Endothelial cell (in vitro differentiated cells): ENCODE data around the gene WNT3A. TPM values are rescaled to one million over a fixed set of nuclear protein-coding genes. Genes with fewer than 3 reads are reported as not detected.

Source experiments
- DNase-seq: peaks from one replicate; pipeline ENCODE4 v3.0.0; 2021; ENCODE audit warnings: low spot score
- H3K27ac Mint-ChIP-seq: one replicate; pipeline ENCODE4 v1.8.0; 2021; ENCODE audit warnings: mixed read lengths, inconsistent platforms; ENCODE audit not compliant: unreplicated experiment
- H3K27me3 Mint-ChIP-seq: one replicate; pipeline ENCODE4 v1.8.0; 2021; ENCODE audit warnings: mild to moderate bottlenecking, moderate library complexity, mixed read lengths, inconsistent platforms; ENCODE audit not compliant: unreplicated experiment
- H3K36me3 Mint-ChIP-seq: one replicate; pipeline ENCODE4 v1.8.0; 2021; ENCODE audit warnings: mild to moderate bottlenecking, low read depth, mixed read lengths, inconsistent platforms; ENCODE audit not compliant: unreplicated experiment
- H3K4me1 Mint-ChIP-seq: one replicate; pipeline ENCODE4 v1.8.0; 2021; ENCODE audit warnings: mild to moderate bottlenecking, mixed read lengths, inconsistent platforms; ENCODE audit not compliant: unreplicated experiment
- H3K4me3 Mint-ChIP-seq: one replicate; pipeline ENCODE4 v1.8.0; 2021; ENCODE audit warnings: mild to moderate bottlenecking, mixed read lengths, inconsistent platforms; ENCODE audit not compliant: unreplicated experiment
- H3K9me3 Mint-ChIP-seq: one replicate; pipeline ENCODE4 v1.8.0; 2021; ENCODE audit warnings: mixed read lengths, inconsistent platforms; ENCODE audit not compliant: unreplicated experiment
- CTCF ChIP-seq: fragments of 200-600 bp; sonication (generic); IDR thresholded peaks from one replicate; pipeline ENCODE4 v1.5.0; 2021; ENCODE audit warnings: antibody characterized with exemption; ENCODE audit not compliant: unreplicated experiment
- total RNA-seq: library from RNA; stranded (reverse); fragmentation: NEBNext Ultra II Directional; extraction: Animal tissue kit (Norgen Biotek cat#: 25700); gene quantifications from one replicate; pipeline ENCODE4 v1.2.1, GENCODE V29; 2021; ENCODE audit not compliant: unreplicated experiment

Gene WNT3A
- total RNA-seq, 1 donor from 2014 or later, result not detected

DNA sequence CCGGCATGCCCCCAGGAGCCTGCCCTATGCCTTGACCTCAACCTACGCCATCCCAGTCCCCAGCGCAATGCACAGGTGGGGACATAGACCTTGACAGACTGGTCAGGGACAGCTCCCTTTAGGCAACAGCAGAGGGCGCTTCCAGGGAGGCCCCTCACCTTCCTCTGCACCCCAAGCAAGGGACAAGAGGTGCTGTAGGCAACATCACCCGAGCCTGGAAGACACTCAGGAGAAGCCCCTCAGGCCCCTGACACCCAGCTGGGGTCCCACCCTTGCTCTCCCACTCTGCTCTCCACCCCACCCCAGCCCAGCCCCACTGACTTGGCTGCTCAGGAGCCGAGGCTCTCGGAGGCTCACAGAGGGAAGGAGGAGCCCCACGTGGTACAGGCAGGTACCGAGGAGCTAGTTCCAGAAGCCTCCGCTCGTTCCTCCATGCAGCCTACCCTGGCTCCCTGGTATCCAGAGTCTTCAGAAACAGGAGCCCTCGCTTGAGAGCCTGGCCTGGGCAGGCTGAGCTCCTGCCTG, 2.4 kb upstream of the WNT3A start:
- Mint-ChIP-seq H3K4me3 (no peak overlapping the region), H3K27ac (no peak overlapping the region), H3K9me3 (no peaks in the 10 kb centered on the region), H3K27me3 (peaks cover 26% of the 10 kb centered on the region), H3K36me3 (no peaks in the 10 kb centered on the region), H3K4me1 (no peaks in the 10 kb centered on the region)
- DNase-seq, result no peak
- peak; percentile 28 for TF ChIP-seq CTCF

DNA sequence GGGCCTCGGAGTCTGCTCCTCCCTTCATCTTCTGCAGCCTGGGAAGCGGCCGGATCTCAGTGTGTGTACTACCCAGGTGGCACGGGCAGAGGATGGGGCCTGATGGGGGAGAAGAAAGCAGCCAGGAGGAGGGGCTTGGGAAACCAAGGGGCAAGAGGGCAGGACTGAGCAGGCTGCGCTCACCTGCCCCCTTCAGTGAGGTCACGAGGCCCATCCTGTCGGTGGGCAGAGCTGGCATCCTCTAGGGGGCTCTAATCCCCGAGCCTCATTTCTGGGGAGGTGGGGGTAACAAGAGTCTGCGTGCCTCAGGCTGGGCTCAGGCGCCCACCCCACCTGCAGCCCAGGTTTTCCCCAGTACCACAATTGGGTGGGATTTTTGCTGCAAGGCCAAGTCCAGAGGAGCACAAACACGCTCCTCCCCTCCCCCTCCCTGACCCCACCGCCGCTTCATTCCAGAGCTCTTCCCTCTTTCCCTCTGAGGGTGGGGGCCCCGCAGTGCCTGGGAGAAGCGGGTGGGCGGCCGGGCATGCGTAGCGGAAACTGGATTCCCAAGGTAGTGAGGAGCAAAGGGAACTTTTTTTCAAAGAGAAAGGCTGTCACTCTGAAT, 1.8 kb upstream of the WNT3A start:
- Mint-ChIP-seq H3K4me1 (no peaks in the 10 kb centered on the region), H3K27me3 (peaks cover 26% of the 10 kb centered on the region), H3K4me3 (no peak overlapping the region), H3K27ac (no peak overlapping the region), H3K9me3 (no peaks in the 10 kb centered on the region), H3K36me3 (no peaks in the 10 kb centered on the region)
- TF ChIP-seq CTCF, result no peak
- DNase-seq, result no peak

DNA sequence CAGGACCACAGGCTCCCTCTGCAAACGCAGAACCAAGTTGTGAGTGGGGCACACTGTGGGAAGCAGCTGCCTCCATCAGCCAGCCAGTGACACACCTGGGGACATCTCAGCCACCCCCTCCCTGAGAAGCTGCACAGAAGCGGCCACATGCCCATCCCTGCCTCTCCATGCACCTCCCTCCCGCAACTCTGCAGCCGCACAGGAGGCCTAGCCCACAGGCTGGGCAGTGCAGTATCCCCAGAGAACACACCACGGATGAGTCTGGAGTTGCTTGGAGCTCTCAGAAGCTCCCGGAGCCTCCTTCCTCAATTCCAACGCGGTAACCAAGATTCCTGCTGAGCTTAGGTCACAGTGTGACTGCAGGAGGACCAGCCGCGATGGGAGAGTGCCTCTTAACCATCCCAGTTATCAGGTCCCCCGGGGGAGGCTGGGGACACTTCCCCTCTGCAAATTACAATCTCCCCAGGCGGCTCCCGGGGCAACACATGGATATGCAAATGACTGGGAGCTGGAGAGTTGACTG, 1.2 kb upstream of the WNT3A start:
- Mint-ChIP-seq H3K27me3 (peaks cover 29% of the 10 kb centered on the region), H3K36me3 (no peaks in the 10 kb centered on the region), H3K4me3 (no peak overlapping the region), H3K27ac (no peak overlapping the region), H3K9me3 (no peaks in the 10 kb centered on the region), H3K4me1 (no peaks in the 10 kb centered on the region)
- TF ChIP-seq CTCF, result no peak
- no peak for DNase-seq

GRCh38 chr1:228006034-228006785, 588 bp upstream of the WNT3A start:
- no peak for DNase-seq
- no peaks in the 10 kb centered on the region for H3K4me1 Mint-ChIP-seq
- H3K9me3 Mint-ChIP-seq, result no peaks in the 10 kb centered on the region
- H3K27ac Mint-ChIP-seq, result no peak overlapping the region
- H3K36me3 Mint-ChIP-seq, result no peaks in the 10 kb centered on the region
- no peak for TF ChIP-seq CTCF
- H3K4me3 Mint-ChIP-seq, result no peak overlapping the region
- peaks cover 35% of the 10 kb centered on the region for H3K27me3 Mint-ChIP-seq
